ENCODE data around the gene TSPAN17. TPM values are rescaled to one million over a fixed set of nuclear protein-coding genes. Genes with fewer than 3 reads are reported as not detected.

TSPAN17 gene
- total and polyA plus RNA-seq, 11 donors, result 15.4 to 59.3 (median 30.9) TPM

DNA sequence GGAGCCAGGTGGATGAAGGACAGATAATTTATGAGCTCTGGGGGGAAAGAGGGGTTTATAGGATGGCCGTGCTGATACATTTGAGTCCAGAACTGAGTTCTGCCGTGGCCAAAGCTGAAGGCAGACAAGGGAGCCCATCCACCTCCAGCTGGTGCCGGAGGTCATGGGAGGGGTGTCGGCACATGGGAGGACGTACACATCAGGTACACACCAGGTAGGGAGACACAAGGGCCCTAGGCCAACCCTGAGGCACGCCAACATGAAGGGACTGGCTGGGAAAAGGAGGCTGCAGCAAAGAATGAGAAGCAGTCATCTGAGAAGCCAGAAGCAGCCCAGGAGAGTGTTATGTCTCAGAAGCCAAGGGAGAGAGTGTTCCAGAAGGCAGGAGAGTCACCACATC lies 35.3 kb upstream of the TSPAN17 start:
- Histone ChIP-seq H3K27me3 (peaks cover 0 to 33% (median 10%) of the 10 kb centered on the region in 9 donors), H3K4me1 (peaks cover 0 to 18% (median 5%) of the 10 kb centered on the region in 12 donors), H3K36me3 (no peaks in the 10 kb centered on the region), H3K27ac (no peak overlapping the region), H3K9me3 (no peaks in the 10 kb centered on the region), H3K4me3 (no peak overlapping the region)
- no peak for TF ChIP-seq POLR2A (IDR thresholded peaks at IDR 0.05)
- TF ChIP-seq, protein P1, sequence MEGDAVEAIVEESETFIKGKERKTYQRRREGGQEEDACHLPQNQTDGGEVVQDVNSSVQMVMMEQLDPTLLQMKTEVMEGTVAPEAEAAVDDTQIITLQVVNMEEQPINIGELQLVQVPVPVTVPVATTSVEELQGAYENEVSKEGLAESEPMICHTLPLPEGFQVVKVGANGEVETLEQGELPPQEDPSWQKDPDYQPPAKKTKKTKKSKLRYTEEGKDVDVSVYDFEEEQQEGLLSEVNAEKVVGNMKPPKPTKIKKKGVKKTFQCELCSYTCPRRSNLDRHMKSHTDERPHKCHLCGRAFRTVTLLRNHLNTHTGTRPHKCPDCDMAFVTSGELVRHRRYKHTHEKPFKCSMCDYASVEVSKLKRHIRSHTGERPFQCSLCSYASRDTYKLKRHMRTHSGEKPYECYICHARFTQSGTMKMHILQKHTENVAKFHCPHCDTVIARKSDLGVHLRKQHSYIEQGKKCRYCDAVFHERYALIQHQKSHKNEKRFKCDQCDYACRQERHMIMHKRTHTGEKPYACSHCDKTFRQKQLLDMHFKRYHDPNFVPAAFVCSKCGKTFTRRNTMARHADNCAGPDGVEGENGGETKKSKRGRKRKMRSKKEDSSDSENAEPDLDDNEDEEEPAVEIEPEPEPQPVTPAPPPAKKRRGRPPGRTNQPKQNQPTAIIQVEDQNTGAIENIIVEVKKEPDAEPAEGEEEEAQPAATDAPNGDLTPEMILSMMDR (IDR thresholded peaks at IDR 0.05), result no peak
- DNase-seq (no peak), ATAC-seq (no peak)
- WGBS, 4 donors, result 80 to 86% (median 83%) methylated on average over 6 of the region's 6 CpGs
- intact Hi-C loops (cut with DNase I), result no loop called here

DNA sequence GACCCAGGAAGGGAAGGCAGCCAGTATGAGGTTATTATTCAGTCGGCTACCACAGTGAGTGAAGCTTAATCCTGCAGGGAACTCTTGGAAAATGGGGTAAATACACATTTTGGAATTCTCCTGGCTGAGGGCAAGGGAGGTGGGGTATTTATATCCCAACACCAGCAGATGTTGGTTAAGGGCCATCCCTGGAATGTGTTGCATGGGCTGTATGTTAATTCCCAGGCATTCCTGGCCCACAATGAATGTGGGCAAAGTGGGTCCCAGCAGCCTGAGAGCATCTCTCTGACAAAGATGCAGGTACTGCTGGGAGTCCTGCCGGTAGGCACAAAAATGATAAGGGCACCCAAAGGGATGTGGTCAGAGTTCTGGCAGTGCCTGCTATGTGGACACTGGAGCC lies 34.4 kb upstream of the TSPAN17 start:
- 61 to 70% (median 62%) methylated on average over 2 of the region's 2 CpGs for WGBS, 4 donors
- Histone ChIP-seq H3K4me3 (no peak overlapping the region), H3K4me1 (peaks cover 0 to 18% (median 5%) of the 10 kb centered on the region in 12 donors), H3K27ac (no peak overlapping the region), H3K9me3 (no peaks in the 10 kb centered on the region), H3K27me3 (peaks cover 0 to 42% (median 14%) of the 10 kb centered on the region in 9 donors), H3K36me3 (no peaks in the 10 kb centered on the region)
- DNase-seq (no peak), ATAC-seq (no peak)
- TF ChIP-seq, protein P1 (IDR thresholded peaks at IDR 0.05), result no peak
- TF ChIP-seq POLR2A (IDR thresholded peaks at IDR 0.05), result no peak
- intact Hi-C loops (cut with DNase I), result no loop called here

DNA sequence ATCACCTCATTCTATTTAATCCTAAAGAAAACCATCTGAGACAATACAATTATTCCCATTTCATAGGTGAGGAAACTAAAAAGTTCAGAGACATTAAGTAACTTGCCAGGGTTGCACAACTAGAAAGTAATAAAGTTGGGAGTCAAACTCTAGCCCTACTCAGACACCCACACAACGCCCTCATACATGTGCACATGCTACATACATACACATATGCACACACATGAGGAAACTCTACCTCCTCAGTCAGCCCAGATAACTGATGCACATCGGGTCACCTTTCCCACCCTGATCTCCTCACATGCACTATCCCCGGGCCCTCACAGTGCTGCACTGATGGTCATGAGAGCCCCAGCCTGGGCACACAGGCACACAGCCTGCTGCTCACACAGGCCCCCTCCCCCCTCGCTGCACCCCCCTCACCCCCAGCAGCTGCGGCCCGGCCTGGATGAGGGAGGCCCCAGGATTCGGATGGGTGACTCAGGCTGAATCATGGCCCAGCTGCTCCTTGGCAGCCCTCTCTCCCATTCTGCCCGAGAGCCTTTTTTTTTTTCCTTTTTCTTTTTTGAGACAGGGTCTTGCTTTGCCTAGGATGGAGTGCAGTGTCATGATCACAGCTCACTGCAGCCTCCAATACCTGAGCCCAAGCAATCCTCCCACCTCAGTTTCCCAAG lies 32.3 kb upstream of the TSPAN17 start:
- no peak for TF ChIP-seq POLR2A (IDR thresholded peaks at IDR 0.05)
- TF ChIP-seq, protein P1 (IDR thresholded peaks at IDR 0.05), result no peak
- Histone ChIP-seq H3K27me3 (peaks cover 14 to 62% (median 35%) of the 10 kb centered on the region in 9 donors), H3K4me3 (no peak overlapping the region), H3K36me3 (no peaks in the 10 kb centered on the region), H3K27ac (no peak overlapping the region), H3K9me3 (no peaks in the 10 kb centered on the region), H3K4me1 (peaks cover 0 to 21% (median 11%) of the 10 kb centered on the region in 12 donors)
- intact Hi-C loops (cut with DNase I), result no loop called here
- WGBS, 4 donors, result 54 to 67% (median 58%) methylated on average over 8 of the region's 8 CpGs
- ATAC-seq (no peak), DNase-seq (no peak)

DNA sequence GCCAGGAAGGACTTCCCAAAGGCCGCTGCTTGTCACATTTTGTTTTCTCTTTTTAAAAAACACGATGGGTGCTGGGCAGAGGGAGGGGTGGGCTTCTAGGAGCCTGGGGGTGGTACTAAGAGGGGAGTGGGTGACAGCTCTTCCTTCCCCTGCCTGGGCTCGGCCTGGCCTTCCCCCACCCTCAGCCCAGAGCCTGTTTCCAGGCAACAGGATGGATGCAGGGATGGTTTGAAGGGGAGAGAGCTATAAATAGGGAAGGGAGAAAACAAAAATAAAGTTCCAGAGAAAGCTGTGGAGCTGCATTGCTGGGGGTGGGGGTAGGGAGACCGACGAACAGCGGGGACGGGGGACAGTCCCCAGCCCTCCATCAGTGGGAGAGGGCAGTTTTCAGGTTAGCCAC lies 30.8 kb upstream of the TSPAN17 start:
- no peak for DNase-seq

More for the DNA sequence above, 30.8 kb upstream of the TSPAN17 start:
- ATAC-seq, result no peak
- Histone ChIP-seq H3K27ac (no peak overlapping the region), H3K4me3 (no peak overlapping the region), H3K27me3 (peaks cover 27 to 78% (median 47%) of the 10 kb centered on the region in 9 donors), H3K36me3 (no peaks in the 10 kb centered on the region), H3K9me3 (no peaks in the 10 kb centered on the region), H3K4me1 (peaks cover 0 to 26% (median 10%) of the 10 kb centered on the region in 12 donors)
- intact Hi-C loops (cut with DNase I), result no loop called here
- 29 to 53% (median 39%) methylated on average over 7 of the region's 7 CpGs for WGBS, 4 donors
- TF ChIP-seq, protein P1 (IDR thresholded peaks at IDR 0.05), result no peak
- no peak for TF ChIP-seq POLR2A (IDR thresholded peaks at IDR 0.05)
